IMR-90 (cell line): Measurements from ENCODE around the gene TAF4. TPM values are rescaled to one million over a fixed set of nuclear protein-coding genes. Genes with fewer than 3 reads are reported as not detected.

Experiments
- ATAC-seq: fragments of 200-7000 bp; cut with Tn5 transposase; 2 replicates; pipeline ENCODE4 v1.9.1; 2020; ENCODE audit warnings: low read depth, mild to moderate bottlenecking, moderate library complexity
- BruUV-seq: library from RNA; stranded (reverse); fragments of 400-500 nt; replicated peaks from 2 replicates; lab custom pipeline; 2021; lab: Mats Ljungman, UMichigan
- CTCF ChIA-PET: fragments of 300-600 bp; formaldehyde crosslinking; extraction: SDS; loops from one replicate; lab custom pipeline; 2021; ENCODE audit warnings: antibody characterized with exemption; lab: Yijun Ruan, JAX
- POLR2A ChIA-PET: fragments of 300-600 bp; sonication (Branson Sonifier 250); formaldehyde crosslinking; loops from one replicate; lab custom pipeline; 2022; ENCODE audit warnings: antibody characterized with exemption; ENCODE audit not compliant: unreplicated experiment; lab: Charles Lee
- DNase-seq: peaks from one replicate; pipeline ENCODE4 v3.0.0; 2013
- H2AFZ ChIP-seq: replicated peaks from 2 replicates; pipeline ENCODE3; 2013; ENCODE audit warnings: low read length, mild to moderate bottlenecking; ENCODE audit not compliant: poor library complexity
- H2AK5ac ChIP-seq: 2 replicates; pipeline ENCODE4 v1.6.1; 2013; ENCODE audit warnings: low read depth, low read length, inconsistent platforms
- H2AK9ac ChIP-seq: replicated peaks from 2 replicates; pipeline ENCODE3; 2013; ENCODE audit warnings: mild to moderate bottlenecking, low read depth, low read length, moderate library complexity; ENCODE audit not compliant: poor library complexity
- H2BK120ac ChIP-seq: 2 replicates; pipeline ENCODE4 v1.6.1; 2013; ENCODE audit warnings: low read depth, low read length, inconsistent platforms
- H2BK15ac ChIP-seq: 3 replicates; pipeline ENCODE4 v1.6.1; 2013; ENCODE audit warnings: low read depth, low read length, inconsistent platforms
- H2BK20ac ChIP-seq: 2 replicates; pipeline ENCODE4 v1.6.1; 2013; ENCODE audit warnings: low read depth, mild to moderate bottlenecking, inconsistent platforms, low read length, moderate library complexity
- H2BK5ac ChIP-seq: 2 replicates; pipeline ENCODE4 v1.6.1; 2013; ENCODE audit warnings: mild to moderate bottlenecking, low read depth, low read length, inconsistent platforms; ENCODE audit not compliant: poor library complexity, severe bottlenecking
- H3K14ac ChIP-seq: replicated peaks from 2 replicates; pipeline ENCODE4 v1.6.1; 2013; ENCODE audit warnings: low read depth, low read length, inconsistent platforms
- H3K18ac ChIP-seq: 2 replicates; pipeline ENCODE4 v1.6.1; 2013; ENCODE audit warnings: low read depth, low read length, control low read depth
- H3K23ac ChIP-seq: 2 replicates; pipeline ENCODE4 v1.6.1; 2013; ENCODE audit warnings: low read depth, low read length, inconsistent platforms
- H3K27ac ChIP-seq: 2 replicates; pipeline ENCODE4 v1.5.1; 2013; ENCODE audit warnings: mild to moderate bottlenecking, control low read depth, low read length; ENCODE audit not compliant: insufficient read depth
- H3K27me3 ChIP-seq: 2 replicates; pipeline ENCODE4 v1.6.1; 2013; ENCODE audit warnings: low read length; ENCODE audit not compliant: control insufficient read depth, insufficient read depth
- H3K36me3 ChIP-seq: 2 replicates; pipeline ENCODE4 v1.6.1; 2013; ENCODE audit warnings: low read length, mixed read lengths; ENCODE audit not compliant: control insufficient read depth, insufficient read depth
- H3K4ac ChIP-seq: 2 replicates; pipeline ENCODE4 v1.6.1; 2013; ENCODE audit warnings: low read depth, low read length, inconsistent platforms
- H3K4me1 ChIP-seq: 2 replicates; pipeline ENCODE4 v1.6.1; 2013; ENCODE audit warnings: low read length, mixed read lengths; ENCODE audit not compliant: control insufficient read depth, insufficient read depth
- H3K4me2 ChIP-seq: 2 replicates; pipeline ENCODE4 v1.6.1; 2013; ENCODE audit warnings: low read depth, mild to moderate bottlenecking, control low read depth, low read length, moderate library complexity
- H3K4me3 ChIP-seq: 2 replicates; pipeline ENCODE4 v1.5.1; 2013; ENCODE audit warnings: low read depth, mild to moderate bottlenecking, control low read depth, low read length, moderate library complexity; ENCODE audit not compliant: insufficient read depth
- H3K56ac ChIP-seq: 2 replicates; pipeline ENCODE4 v1.6.1; 2013; ENCODE audit warnings: low read length, inconsistent platforms; ENCODE audit not compliant: insufficient read depth; ENCODE audit errors: extremely low read depth
- H3K79me1 ChIP-seq, 2 experiments: 2 replicates each; pipeline ENCODE4 v1.6.1; 2013; ENCODE audit warnings: low read length in 2 of 2, inconsistent platforms in 1 of 2, low read depth in 1 of 2
- H3K9ac ChIP-seq: 2 replicates; pipeline ENCODE4 v1.6.1; 2013; ENCODE audit warnings: low read depth, low read length, control low read depth
- H3K9me1 ChIP-seq: 2 replicates; pipeline ENCODE4 v1.6.1; 2013; ENCODE audit warnings: low read length, inconsistent platforms; ENCODE audit not compliant: insufficient read depth
- H3K9me3 ChIP-seq: 2 replicates; pipeline ENCODE4 v1.6.1; 2013; ENCODE audit warnings: low read length; ENCODE audit not compliant: control insufficient read depth, insufficient read depth
- H4K20me1 ChIP-seq: 2 replicates; pipeline ENCODE4 v1.6.1; 2013; ENCODE audit warnings: low read length, inconsistent platforms; ENCODE audit not compliant: insufficient read depth
- H4K5ac ChIP-seq: 2 replicates; pipeline ENCODE4 v1.6.1; 2013; ENCODE audit warnings: mild to moderate bottlenecking, low read depth, low read length, control low read depth
- H4K8ac ChIP-seq, 2 experiments: 2 replicates each; pipeline ENCODE4 v1.6.1; 2013; ENCODE audit warnings: low read depth in 2 of 2, low read length in 2 of 2, control low read depth in 1 of 2, inconsistent platforms in 1 of 2
- H4K91ac ChIP-seq: 2 replicates; pipeline ENCODE4 v1.6.1; 2013; ENCODE audit warnings: low read depth, low read length, inconsistent platforms; ENCODE audit not compliant: insufficient read depth
- MAFK ChIP-seq: IDR thresholded peaks from 2 replicates; pipeline ENCODE4 v1.6.1; 2012; ENCODE audit warnings: low read depth, low read length, improper control_type of control experiment
- POLR2A ChIP-seq: IDR thresholded peaks from 2 replicates; pipeline ENCODE4 v1.6.1; 2012; ENCODE audit warnings: mild to moderate bottlenecking, low read depth, low read length
- SMC3 ChIP-seq: fragments of 150-350 bp; IDR thresholded peaks from 2 replicates; pipeline ENCODE4 v1.6.1; 2016; ENCODE audit warnings: low read depth, mild to moderate bottlenecking, antibody characterized with exemption, low read length, moderate library complexity
- USF2 ChIP-seq: fragments of 150-350 bp; IDR thresholded peaks from 2 replicates; pipeline ENCODE4 v1.6.1; 2017; ENCODE audit warnings: mild to moderate bottlenecking, antibody characterized with exemption, low read length, low read depth
- WGBS, 2 experiments: methylation state at CpG; one replicate each; pipeline versions ENCODE4 v1.1.5 to v1.1.7; 2013; ENCODE audit warnings: missing lambda C conversion rate in 2 of 2; ENCODE audit not compliant: insufficient read length in 1 of 2; ENCODE audit errors: extremely low coverage in 2 of 2; 5-methylcytosine and 5-hydroxymethylcytosine counted together
- dilution Hi-C: fragments of 300-500 bp; cut with HindIII; formaldehyde crosslinking; loops from one replicate; pipeline ENCODE4 v1.14.3; 2018; ENCODE audit warnings: low sequenced_read_pairs; ENCODE audit not compliant: unreplicated experiment
- in situ Hi-C: fragments of 300-500 bp; cut with MboI; formaldehyde crosslinking; loops from 3 replicates; pipeline ENCODE4 v1.14.3; 2019; ENCODE audit warnings: low sequenced_read_pairs, inconsistent platforms, mixed read lengths
- intact Hi-C: fragments of 100-400 bp; cut with micrococcal nuclease; formaldehyde crosslinking; loops from 2 replicates; pipeline ENCODE4 v1.10.0; 2022
- polyA plus RNA-seq, 3 experiments: library from polyadenylated mRNA; depleted of rRNA; stranded (reverse); fragments of >200 nt; gene quantifications; 2 replicates each; pipeline ENCODE4 v1.2.3, GENCODE V29; 2012; ENCODE audit warnings: low replicate concordance in 1 of 3
- total RNA-seq: library from RNA; depleted of rRNA; stranded (reverse); fragments of >200 nt; gene quantifications from 2 replicates; pipeline ENCODE4 v1.2.3, GENCODE V29; 2012
- TF ChIP-seq, protein P1 (sequence below): conservative IDR thresholded peaks from 2 replicates; pipeline ENCODE4 v1.5.1; 2012; ENCODE audit warnings: mild to moderate bottlenecking, low read depth, low read length, improper control_type of control experiment

The TAF4 gene
- total and polyA plus RNA-seq, 2 of the 4 experiments (the other 2 are of a cell fraction) = 1.4 to 5.1 TPM

DNA sequence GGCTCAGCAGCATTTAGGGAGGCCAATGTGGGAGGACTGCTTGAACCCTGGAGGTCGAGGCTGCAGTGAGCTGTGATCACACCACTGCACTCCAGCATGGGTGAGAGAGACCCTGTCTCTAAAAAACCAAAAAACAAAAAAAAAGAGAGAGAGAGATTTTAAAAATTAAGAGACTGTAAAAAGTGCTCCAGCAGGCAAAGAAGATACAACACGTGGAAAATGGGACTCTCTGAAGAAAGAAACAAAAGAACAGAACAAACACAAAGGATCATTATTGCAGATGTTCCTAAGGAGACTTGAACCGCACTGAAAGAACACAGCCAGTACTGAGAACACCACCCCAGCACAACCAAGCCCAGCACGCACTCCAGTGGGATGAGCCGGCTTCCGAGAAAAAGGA, 74.2 kb downstream of the TAF4 start:
- Histone ChIP-seq H2BK120ac (no peak overlapping the region), H2AK5ac (no peak overlapping the region), H2BK5ac (no peak overlapping the region), H3K36me3 (peaks cover 51% of the 10 kb centered on the region), H3K56ac (no peak overlapping the region), H4K8ac (no peak overlapping the region), H2BK20ac (no peak overlapping the region), H3K9me1 (0 out of 2 replicates have a peak, but pooled peaks cover 7% of the 10 kb centered on the region), H2BK15ac (no peak overlapping the region), H4K20me1 (no peaks in the 10 kb centered on the region), H3K27ac (no peak overlapping the region), H2AFZ (no peak overlapping the region), H3K14ac (no peak overlapping the region), H3K4ac (no peak overlapping the region), H2AK9ac (no peak overlapping the region), H3K4me1 (no peaks in the 10 kb centered on the region), H3K4me3 (no peak overlapping the region), H3K9ac (no peak overlapping the region), H4K91ac (no peak overlapping the region), H3K79me1 (peaks cover 0 to 6% of the 10 kb centered on the region in 2 experiments; a peak in 2 of 4 replicates), H3K23ac (no peak overlapping the region), H3K4me2 (no peak overlapping the region), H3K9me3 (peaks cover 18% of the 10 kb centered on the region), H4K5ac (no peak overlapping the region), H3K27me3 (no peaks in the 10 kb centered on the region), H3K18ac (no peak overlapping the region)
- ATAC-seq (no peak), DNase-seq (no peak)
- TF ChIP-seq, protein P1, sequence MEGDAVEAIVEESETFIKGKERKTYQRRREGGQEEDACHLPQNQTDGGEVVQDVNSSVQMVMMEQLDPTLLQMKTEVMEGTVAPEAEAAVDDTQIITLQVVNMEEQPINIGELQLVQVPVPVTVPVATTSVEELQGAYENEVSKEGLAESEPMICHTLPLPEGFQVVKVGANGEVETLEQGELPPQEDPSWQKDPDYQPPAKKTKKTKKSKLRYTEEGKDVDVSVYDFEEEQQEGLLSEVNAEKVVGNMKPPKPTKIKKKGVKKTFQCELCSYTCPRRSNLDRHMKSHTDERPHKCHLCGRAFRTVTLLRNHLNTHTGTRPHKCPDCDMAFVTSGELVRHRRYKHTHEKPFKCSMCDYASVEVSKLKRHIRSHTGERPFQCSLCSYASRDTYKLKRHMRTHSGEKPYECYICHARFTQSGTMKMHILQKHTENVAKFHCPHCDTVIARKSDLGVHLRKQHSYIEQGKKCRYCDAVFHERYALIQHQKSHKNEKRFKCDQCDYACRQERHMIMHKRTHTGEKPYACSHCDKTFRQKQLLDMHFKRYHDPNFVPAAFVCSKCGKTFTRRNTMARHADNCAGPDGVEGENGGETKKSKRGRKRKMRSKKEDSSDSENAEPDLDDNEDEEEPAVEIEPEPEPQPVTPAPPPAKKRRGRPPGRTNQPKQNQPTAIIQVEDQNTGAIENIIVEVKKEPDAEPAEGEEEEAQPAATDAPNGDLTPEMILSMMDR = no peak
- TF ChIP-seq MAFK = no peak
- no peak for TF ChIP-seq SMC3
- no peak for TF ChIP-seq POLR2A
- TF ChIP-seq USF2 = no peak
- no TSS peak for BruUV-seq
- CTCF ChIA-PET = no interaction called here
- POLR2A ChIA-PET = no interaction called here
- dilution Hi-C loops = no loop called here
- WGBS, 2 experiments = 100% methylated on average over 1 of the region's 6 CpGs; no CpG with 5 or more reads in 1 of the 2 experiments
- in situ Hi-C loops = no loop called here
- intact Hi-C loops = no loop called here
